Activated naive CD8-positive, alpha-beta T cell treated with anti-CD3 and anti-CD28 coated beads, Interleukin-2, amount 50 U/mL, for 16 hours (primary cell): ENCODE measurements around the gene PPM1H.

Source experiments
- DNase-seq: peaks from one replicate; pipeline ENCODE4 v3.0.0-alpha.2; 2020; ENCODE audit warnings: low read depth, low spot score

PPM1H gene

GRCh38 chr12:62714774-62715721 lies 219.9 kb downstream of the PPM1H start:
- no peak for DNase-seq

- no peak for DNase-seq
These were observed 220.7 kb downstream of the PPM1H start for GRCh38 chr12:62714181-62714773.

- DNase-seq, result no peak
These were observed 221.2 kb downstream of the PPM1H start for GRCh38 chr12:62713723-62714122.

- no peak for DNase-seq
These were observed 222.0 kb downstream of the PPM1H start for GRCh38 chr12:62712681-62713573.

- DNase-seq, result no peak
These were observed 223.2 kb downstream of the PPM1H start for GRCh38 chr12:62711631-62712241.

GRCh38 chr12:62709311-62709710 lies 225.6 kb downstream of the PPM1H start:
- DNase-seq, result no peak

GRCh38 chr12:62707939-62708338 lies 227.0 kb downstream of the PPM1H start:
- no peak for DNase-seq

GRCh38 chr12:62705846-62706245 lies 229.1 kb downstream of the PPM1H start:
- no peak for DNase-seq

- no peak for DNase-seq
These were observed 232.0 kb downstream of the PPM1H start for GRCh38 chr12:62703011-62703380.

GRCh38 chr12:62701492-62701891 lies 233.5 kb downstream of the PPM1H start:
- DNase-seq, result no peak

- no peak for DNase-seq
These were observed 234.7 kb downstream of the PPM1H start for GRCh38 chr12:62700091-62700880.

GRCh38 chr12:62698701-62699101 lies 236.2 kb downstream of the PPM1H start:
- DNase-seq, result no peak

GRCh38 chr12:62697893-62698292 lies 237.1 kb downstream of the PPM1H start:
- no peak for DNase-seq

GRCh38 chr12:62695696-62696095 lies 239.3 kb downstream of the PPM1H start:
- DNase-seq, result no peak

- DNase-seq, result no peak
These were observed 240.3 kb downstream of the PPM1H start for GRCh38 chr12:62694632-62695031.

GRCh38 chr12:62694116-62694515 lies 240.8 kb downstream of the PPM1H start:
- DNase-seq, result no peak

GRCh38 chr12:62693376-62694050 lies 241.4 kb downstream of the PPM1H start:
- DNase-seq, result no peak

GRCh38 chr12:62692884-62693283 lies 242.1 kb downstream of the PPM1H start:
- no peak for DNase-seq

- DNase-seq, result no peak
These were observed 243.6 kb downstream of the PPM1H start for GRCh38 chr12:62691309-62691708.
